K562 (cell line): ENCODE results near the gene CLEC3A. TPM values are rescaled to one million over a fixed set of nuclear protein-coding genes. Genes with fewer than 3 reads are reported as not detected.
A peak's percentile ranks its signal among the peaks of the same experiment; 100 is the strongest.

Experiments
- CREM ChIP-seq: IDR thresholded peaks from 2 replicates; pipeline ENCODE4 v1.6.1; 2014; ENCODE audit warnings: antibody characterized with exemption, low read depth
- KLF13 ChIP-seq: fragments of 450-650 bp; IDR thresholded peaks from 2 replicates; pipeline ENCODE4 v1.6.1; 2016; ENCODE audit warnings: missing genetic modification characterization, low read depth, mild to moderate bottlenecking, missing compliant biosample characterization, moderate library complexity, borderline replicate concordance
- MCM2 ChIP-seq: fragments of 450-650 bp; IDR thresholded peaks from 2 replicates; pipeline ENCODE4 v1.6.1; 2017; ENCODE audit warnings: low read depth, mild to moderate bottlenecking
- NEUROD1 ChIP-seq: fragments of 150-350 bp; IDR thresholded peaks from 2 replicates; pipeline ENCODE4 v1.6.1; 2014; ENCODE audit warnings: borderline replicate concordance, low read length, low read depth; ENCODE audit not compliant: partially characterized antibody
- NFE2 ChIP-seq: IDR thresholded peaks from 2 replicates; pipeline ENCODE4 v1.6.1; 2014; ENCODE audit warnings: antibody characterized with exemption, low read depth
- NR3C1 ChIP-seq: sonication (generic); formaldehyde crosslinking; IDR thresholded peaks from 2 replicates; pipeline ENCODE4 v1.8.1; 2022; ENCODE audit warnings: missing genetic modification reagents
- PML ChIP-seq: IDR thresholded peaks from 2 replicates; pipeline ENCODE4 v1.6.1; 2012; ENCODE audit warnings: low read length, inconsistent platforms
- PURB ChIP-seq: sonication (generic); formaldehyde crosslinking; IDR thresholded peaks from 2 replicates; pipeline ENCODE4 v1.9.0; 2021; ENCODE audit warnings: low read depth, mild to moderate bottlenecking, missing genetic modification reagents
- RBM39 ChIP-seq: fragments of 200-400 bp; formaldehyde crosslinking; optimal IDR thresholded peaks from 2 replicates; pipeline ENCODE3; 2018; ENCODE audit warnings: low read depth, low read length
- RCOR1 ChIP-seq, 2 experiments: IDR thresholded peaks; 2 replicates each; pipeline ENCODE4 v1.6.1; 2012; ENCODE audit warnings: low read depth in 2 of 2, low read length in 2 of 2, borderline replicate concordance in 1 of 2, improper control_type of control experiment in 1 of 2
- SAP30 ChIP-seq: fragments of 200-600 bp; sonication (generic); IDR thresholded peaks from 2 replicates; pipeline ENCODE4 v1.6.1; 2012; ENCODE audit warnings: borderline replicate concordance, low read depth, mild to moderate bottlenecking, moderate library complexity, low read length, control low read depth, inconsistent platforms; ENCODE audit not compliant: insufficient read depth, poor library complexity, severe bottlenecking
- SMC3 ChIP-seq: conservative IDR thresholded peaks from 2 replicates; pipeline ENCODE4 v1.6.1; 2011; ENCODE audit warnings: low read depth, low read length, improper control_type of control experiment; ENCODE audit not compliant: insufficient read depth
- STAG1 ChIP-seq: sonication (generic); formaldehyde crosslinking; IDR thresholded peaks from 2 replicates; pipeline ENCODE4 v1.5.0; 2020; ENCODE audit warnings: missing genetic modification reagents, borderline replicate concordance
- XRCC4 ChIP-seq: IDR thresholded peaks from one replicate; pipeline ENCODE4 v1.6.1; 2011; ENCODE audit not compliant: insufficient read depth, insufficient read length; ENCODE audit errors: extremely low read depth
- XRCC5 ChIP-seq: fragments of 200-400 bp; formaldehyde crosslinking; IDR thresholded peaks from 2 replicates; pipeline ENCODE4 v1.6.1; 2017; ENCODE audit warnings: low read depth, mild to moderate bottlenecking, low read length
- ZNF124 ChIP-seq: sonication (generic); formaldehyde crosslinking; IDR thresholded peaks from 2 replicates; pipeline ENCODE4 v1.8.1; 2022; ENCODE audit warnings: missing genetic modification reagents
- ZNF239 ChIP-seq: fragments of 250-450 bp; sonication (Bioruptor Pico); IDR thresholded peaks from 2 replicates; pipeline ENCODE4 v1.4.0; 2020; ENCODE audit warnings: mild to moderate bottlenecking
- polyA plus RNA-seq, 8 experiments: library from polyadenylated mRNA; depleted of rRNA in 4 of 8; stranded (reverse) in 5 of 8; unstranded in 3 of 8; fragments of >200 nt; fragmentation: Nextera tagmentation in 2 of 8; fragmentation: Illumina TruSeq in 1 of 8; extraction: Ambion mirVana in 2 of 8; extraction: Trizol in 1 of 8; gene quantifications; 2 replicates each; pipeline versions ENCODE4 v1.2.1 to v1.2.3, GENCODE V29; 2011 to 2014; ENCODE audit warnings: inconsistent platforms in 1 of 8, missing spikeins in 1 of 8
- total RNA-seq, 7 experiments: library from RNA; depleted of rRNA in 6 of 7; stranded (reverse); fragments of >200 nt in 6 of 7; fragmentation: Illumina TruSeq in 2 of 7; extraction: Trizol in 2 of 7; gene quantifications; 2 replicates each; pipeline versions ENCODE4 v1.2.1 to v1.2.3, GENCODE V29; 2011 to 2021; ENCODE audit warnings: low replicate concordance in 1 of 7
- TF ChIP-seq, protein P1 (sequence below): sonication (generic); formaldehyde crosslinking; IDR thresholded peaks from 2 replicates; pipeline ENCODE4 v1.8.0; 2022; ENCODE audit warnings: mild to moderate bottlenecking, missing genetic modification reagents
- TF ChIP-seq, protein P2 (sequence below): fragments of 450-650 bp; formaldehyde crosslinking; IDR thresholded peaks from 2 replicates; pipeline ENCODE4 v1.4.0; 2022; ENCODE audit warnings: missing genetic modification characterization
- TF ChIP-seq, protein P3 (sequence below): fragments of 450-650 bp; IDR thresholded peaks from 2 replicates; pipeline ENCODE4 v1.6.1; 2016; ENCODE audit warnings: antibody characterized with exemption

CLEC3A gene
- total and polyA plus RNA-seq, 9 of the 15 experiments (the other 6 are each of a cell fraction or from before 2014, with no cell fraction given) = not detected

DNA sequence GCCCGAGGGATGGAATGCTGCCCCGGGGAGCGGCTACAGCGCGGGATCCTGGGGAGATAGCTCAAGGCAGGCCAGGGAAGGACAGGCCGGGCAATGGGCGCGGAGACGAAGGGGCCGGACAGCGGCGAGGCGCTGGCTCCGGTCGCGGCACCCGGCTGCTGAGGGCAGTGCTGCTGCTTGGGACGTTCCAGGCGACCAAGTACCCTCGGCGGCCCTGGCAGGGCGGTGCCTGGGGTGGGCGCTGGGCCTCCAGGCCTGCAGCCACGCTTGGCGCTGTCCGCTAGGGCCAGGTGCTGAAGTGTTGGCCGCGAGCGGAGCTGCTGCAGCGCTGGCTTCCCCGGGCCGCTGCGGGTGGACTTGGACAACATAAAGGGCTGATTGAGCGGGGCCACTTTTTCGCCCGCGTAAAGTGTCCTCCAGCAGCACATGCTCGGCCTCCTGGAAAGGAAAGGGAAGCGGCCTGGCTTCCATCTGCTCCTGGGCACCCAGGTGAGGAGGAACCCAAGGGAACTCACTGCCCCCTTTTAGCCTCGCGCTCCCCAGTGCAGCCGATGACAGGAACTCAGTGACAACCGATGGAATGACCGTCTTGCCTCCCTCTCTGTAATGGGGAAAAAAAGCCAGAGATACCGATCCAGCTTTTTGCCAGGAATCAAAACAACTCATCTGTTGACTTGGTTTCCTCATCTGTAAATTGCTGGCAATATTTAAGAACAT lies 23.7 kb downstream of the CLEC3A start (continued):
- peak in 1 of 2 experiments; percentile 58; a peak in 1 of 4 replicates for TF ChIP-seq RCOR1 (IDR thresholded peaks at IDR 0.05; ENCODE audit: borderline replicate concordance in 1 of 2, low read depth in 2 of 2, low read length in 2 of 2)
- TF ChIP-seq SAP30 = no peak
- TF ChIP-seq NFE2 = no peak
- peak; percentile 53; the same call in 1 of the 2 replicates for TF ChIP-seq CREM
- TF ChIP-seq ZNF239 (CRISPR knock-in tag) = no peak
- TF ChIP-seq, protein P1, sequence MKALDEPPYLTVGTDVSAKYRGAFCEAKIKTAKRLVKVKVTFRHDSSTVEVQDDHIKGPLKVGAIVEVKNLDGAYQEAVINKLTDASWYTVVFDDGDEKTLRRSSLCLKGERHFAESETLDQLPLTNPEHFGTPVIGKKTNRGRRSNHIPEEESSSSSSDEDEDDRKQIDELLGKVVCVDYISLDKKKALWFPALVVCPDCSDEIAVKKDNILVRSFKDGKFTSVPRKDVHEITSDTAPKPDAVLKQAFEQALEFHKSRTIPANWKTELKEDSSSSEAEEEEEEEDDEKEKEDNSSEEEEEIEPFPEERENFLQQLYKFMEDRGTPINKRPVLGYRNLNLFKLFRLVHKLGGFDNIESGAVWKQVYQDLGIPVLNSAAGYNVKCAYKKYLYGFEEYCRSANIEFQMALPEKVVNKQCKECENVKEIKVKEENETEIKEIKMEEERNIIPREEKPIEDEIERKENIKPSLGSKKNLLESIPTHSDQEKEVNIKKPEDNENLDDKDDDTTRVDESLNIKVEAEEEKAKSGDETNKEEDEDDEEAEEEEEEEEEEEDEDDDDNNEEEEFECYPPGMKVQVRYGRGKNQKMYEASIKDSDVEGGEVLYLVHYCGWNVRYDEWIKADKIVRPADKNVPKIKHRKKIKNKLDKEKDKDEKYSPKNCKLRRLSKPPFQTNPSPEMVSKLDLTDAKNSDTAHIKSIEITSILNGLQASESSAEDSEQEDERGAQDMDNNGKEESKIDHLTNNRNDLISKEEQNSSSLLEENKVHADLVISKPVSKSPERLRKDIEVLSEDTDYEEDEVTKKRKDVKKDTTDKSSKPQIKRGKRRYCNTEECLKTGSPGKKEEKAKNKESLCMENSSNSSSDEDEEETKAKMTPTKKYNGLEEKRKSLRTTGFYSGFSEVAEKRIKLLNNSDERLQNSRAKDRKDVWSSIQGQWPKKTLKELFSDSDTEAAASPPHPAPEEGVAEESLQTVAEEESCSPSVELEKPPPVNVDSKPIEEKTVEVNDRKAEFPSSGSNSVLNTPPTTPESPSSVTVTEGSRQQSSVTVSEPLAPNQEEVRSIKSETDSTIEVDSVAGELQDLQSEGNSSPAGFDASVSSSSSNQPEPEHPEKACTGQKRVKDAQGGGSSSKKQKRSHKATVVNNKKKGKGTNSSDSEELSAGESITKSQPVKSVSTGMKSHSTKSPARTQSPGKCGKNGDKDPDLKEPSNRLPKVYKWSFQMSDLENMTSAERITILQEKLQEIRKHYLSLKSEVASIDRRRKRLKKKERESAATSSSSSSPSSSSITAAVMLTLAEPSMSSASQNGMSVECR (CRISPR knock-in tag) = 0 out of 2 replicates have a peak, but pooled peaks have one; percentile 35
- no peak for TF ChIP-seq ZNF124 (CRISPR knock-in tag)
- TF ChIP-seq KLF13 (tag) = no peak
- 0 out of 2 replicates have a peak, but pooled peaks have one; percentile 53 for TF ChIP-seq NR3C1 (CRISPR knock-in tag)
- TF ChIP-seq STAG1 (CRISPR knock-in tag) = peak; percentile 10; the same call in 1 of the 2 replicates
- TF ChIP-seq XRCC4 = no peak
- TF ChIP-seq, protein P2, sequence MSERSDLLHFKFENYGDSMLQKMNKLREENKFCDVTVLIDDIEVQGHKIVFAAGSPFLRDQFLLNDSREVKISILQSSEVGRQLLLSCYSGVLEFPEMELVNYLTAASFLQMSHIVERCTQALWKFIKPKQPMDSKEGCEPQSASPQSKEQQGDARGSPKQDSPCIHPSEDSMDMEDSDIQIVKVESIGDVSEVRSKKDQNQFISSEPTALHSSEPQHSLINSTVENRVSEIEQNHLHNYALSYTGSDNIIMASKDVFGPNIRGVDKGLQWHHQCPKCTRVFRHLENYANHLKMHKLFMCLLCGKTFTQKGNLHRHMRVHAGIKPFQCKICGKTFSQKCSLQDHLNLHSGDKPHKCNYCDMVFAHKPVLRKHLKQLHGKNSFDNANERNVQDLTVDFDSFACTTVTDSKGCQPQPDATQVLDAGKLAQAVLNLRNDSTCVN (CRISPR knock-in tag) = no peak
- no peak for TF ChIP-seq PURB (CRISPR knock-in tag)
- TF ChIP-seq XRCC5 = no peak
- no peak for TF ChIP-seq SMC3
- TF ChIP-seq PML = no peak
- TF ChIP-seq, protein P3, sequence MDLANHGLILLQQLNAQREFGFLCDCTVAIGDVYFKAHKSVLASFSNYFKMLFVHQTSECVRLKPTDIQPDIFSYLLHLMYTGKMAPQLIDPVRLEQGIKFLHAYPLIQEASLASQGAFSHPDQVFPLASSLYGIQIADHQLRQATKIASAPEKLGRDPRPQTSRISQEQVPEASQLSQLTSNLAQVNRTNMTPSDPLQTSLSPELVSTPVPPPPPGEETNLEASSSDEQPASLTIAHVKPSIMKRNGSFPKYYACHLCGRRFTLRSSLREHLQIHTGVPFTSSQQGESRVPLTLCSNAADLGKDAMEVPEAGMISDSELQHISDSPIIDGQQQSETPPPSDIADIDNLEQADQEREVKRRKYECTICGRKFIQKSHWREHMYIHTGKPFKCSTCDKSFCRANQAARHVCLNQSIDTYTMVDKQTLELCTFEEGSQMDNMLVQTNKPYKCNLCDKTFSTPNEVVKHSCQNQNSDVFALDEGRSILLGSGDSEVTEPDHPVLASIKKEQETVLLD = no peak
- no peak for TF ChIP-seq NEUROD1
- TF ChIP-seq MCM2 = no peak
- TF ChIP-seq RBM39 = no peak
